ENCODE results near the gene ITPR1.

- TF ChIP-seq CTCF (conservative IDR thresholded peaks at IDR 0.05; ENCODE audit: low read depth in 2 of 2) (no peak), CREB1 (CRISPR knock-in tag; IDR thresholded peaks at IDR 0.05; ENCODE audit: low read depth) (no peak), JUNB (IDR thresholded peaks at IDR 0.05; ENCODE audit: unreplicated experiment) (no peak), REST (IDR thresholded peaks at IDR 0.05; ENCODE audit: unreplicated experiment) (no peak), EZH2 (IDR thresholded peaks at IDR 0.05; ENCODE audit: low read depth, unreplicated experiment) (no peak)
Observed at GRCh38 chr3:4614927-4615326, 121.8 kb downstream of the ITPR1 start.

Data from GM23338 (cell line).